Measurements from ENCODE around the gene IFI27L2. TPM values are rescaled to one million over a fixed set of nuclear protein-coding genes. Genes with fewer than 3 reads are reported as not detected.

Gene IFI27L2
- total RNA-seq, 1 experiment from 2014 or later, result 28.6 TPM

- Mint-ChIP-seq H3K27me3 (ENCODE audit: low read depth) (peaks cover 1% of the 10 kb centered on the region; the same call in 1 of the 2 replicates), H3K4me3 (no peak overlapping the region), H3K9me3 (peaks cover 0 to 3% of the 10 kb centered on the region in 2 experiments; a peak in 1 of 5 replicates), H3K36me3 (ENCODE audit: insufficient read depth in 1 of 3, low read depth in 3 of 3) (no peaks in the 10 kb centered on the region), H3K27ac (no peak overlapping the region), H3K4me1 (peaks cover 25 to 31% of the 10 kb centered on the region in 2 experiments)
- H2BK120ac ChIP-seq (ENCODE audit: low read depth, low read length, poor library complexity, severe bottlenecking), result no peak overlapping the region
- no peaks in the 10 kb centered on the region for H3K9me3 ChIP-seq (ENCODE audit: control insufficient read depth, low read depth, low read length)
- no peak overlapping the region for H2AK5ac ChIP-seq (ENCODE audit: insufficient read length, low read length)
- no peak overlapping the region for H2BK15ac ChIP-seq (ENCODE audit: low read depth, low read length)
- H3K18ac ChIP-seq (ENCODE audit: insufficient read length, low read depth, low read length), result no peak overlapping the region
- H2BK5ac ChIP-seq (ENCODE audit: insufficient read length, low read length), result no peak overlapping the region
- no peak overlapping the region for H4K8ac ChIP-seq (replicated peaks; ENCODE audit: insufficient read length, low read depth, low read length)
- H3K27ac ChIP-seq (ENCODE audit: insufficient read length, low read depth, low read length), result no peak overlapping the region
- no peak overlapping the region for H2BK12ac ChIP-seq (ENCODE audit: insufficient read length, low read depth, low read length)
- no peak overlapping the region for H2BK20ac ChIP-seq (ENCODE audit: low read depth, low read length, poor library complexity, severe bottlenecking)
- peaks cover 2% of the 10 kb centered on the region for H3K23me2 ChIP-seq (ENCODE audit: insufficient read length, low read depth, low read length, poor library complexity, severe bottlenecking)
- no peak overlapping the region for H3K9ac ChIP-seq (ENCODE audit: extremely low read depth, insufficient read length, low read length)
- no peaks in the 10 kb centered on the region for H4K20me1 ChIP-seq (ENCODE audit: control insufficient read depth, insufficient read depth, insufficient read length)
- H4K91ac ChIP-seq (ENCODE audit: insufficient read length, low read depth, low read length), result no peak overlapping the region
- H3K14ac ChIP-seq (ENCODE audit: insufficient read depth, low read length), result no peak overlapping the region
- H3K4me2 ChIP-seq (ENCODE audit: insufficient read depth, insufficient read length, low read length), result no peak overlapping the region
- WGBS (ENCODE audit: extremely low coverage, insufficient read length, low lambda C conversion rate), result no CpG with 5 or more reads among the region's 3 CpGs
- no peaks in the 10 kb centered on the region for H3K79me1 ChIP-seq (ENCODE audit: insufficient read depth, low read depth, low read length, poor library complexity, severe bottlenecking)
- TF ChIP-seq CTCF (conservative IDR thresholded peaks at IDR 0.05), result peak; percentile 70
- H4K5ac ChIP-seq (ENCODE audit: insufficient read length, low read depth, low read length), result no peak overlapping the region
- no peaks in the 10 kb centered on the region for H3K79me2 ChIP-seq (ENCODE audit: insufficient read depth, low read length)
- H3K23ac ChIP-seq (ENCODE audit: insufficient read length, low read depth, low read length), result no peak overlapping the region
- H3T11ph ChIP-seq (ENCODE audit: low read length), result no peak overlapping the region
- peaks cover 4% of the 10 kb centered on the region; the same call in 1 of the 2 replicates for H3K4me1 ChIP-seq (ENCODE audit: insufficient read depth, low read length)
- no peak overlapping the region for H2AFZ ChIP-seq (ENCODE audit: low read length)
- peak; percentile 58 for DNase-seq
- no peak overlapping the region for H3K4ac ChIP-seq (ENCODE audit: low read depth, low read length)
- H3K56ac ChIP-seq (ENCODE audit: insufficient read length, low read depth, low read length), result no peak overlapping the region
- no peaks in the 10 kb centered on the region for H3K27me3 ChIP-seq (ENCODE audit: insufficient read depth, low read length)
Measured at GRCh38 chr14:94143239-94143638, 13.8 kb upstream of the IFI27L2 start.
